DMS 273 (cell line): ENCODE measurements around the gene ZNF557.

Experiments used
- DNase-seq: peaks from one replicate; lab custom pipeline; 2025; ENCODE audit not compliant: unreplicated experiment; lab: John Stamatoyannopoulos, UW

Gene ZNF557

GRCh38 chr19:7074705-7075282 lies 5.3 kb downstream of the ZNF557 start:
- DNase-seq: no peak

GRCh38 chr19:7076151-7076550 lies 6.6 kb downstream of the ZNF557 start:
- no peak for DNase-seq

GRCh38 chr19:7078008-7078407 lies 8.5 kb downstream of the ZNF557 start:
- DNase-seq: no peak

GRCh38 chr19:7083076-7083956 lies 13.8 kb downstream of the ZNF557 start:
- DNase-seq: peak; percentile 49

GRCh38 chr19:7088999-7089398 lies 19.5 kb downstream of the ZNF557 start:
- DNase-seq: no peak

- DNase-seq: no peak
These were observed 28.6 kb downstream of the ZNF557 start for GRCh38 chr19:7098096-7098495.

- DNase-seq: peak; percentile 99
These were observed 29.4 kb downstream of the ZNF557 start for GRCh38 chr19:7098701-7099596.

GRCh38 chr19:7099597-7099921 lies 30.1 kb downstream of the ZNF557 start:
- no peak for DNase-seq

GRCh38 chr19:7101498-7102253 lies 32.2 kb downstream of the ZNF557 start:
- DNase-seq: no peak

GRCh38 chr19:7104747-7105447 lies 35.4 kb downstream of the ZNF557 start:
- DNase-seq: no peak

- no peak for DNase-seq
These were observed 37.5 kb downstream of the ZNF557 start for GRCh38 chr19:7106711-7107657.

GRCh38 chr19:7109678-7110289 lies 40.3 kb downstream of the ZNF557 start:
- DNase-seq: no peak

GRCh38 chr19:7112675-7113074 lies 43.2 kb downstream of the ZNF557 start:
- DNase-seq: no peak

GRCh38 chr19:7113233-7113632 lies 43.7 kb downstream of the ZNF557 start:
- no peak for DNase-seq

GRCh38 chr19:7115721-7116120 lies 46.2 kb downstream of the ZNF557 start:
- DNase-seq: no peak

- DNase-seq: no peak
These were observed 47.7 kb downstream of the ZNF557 start for GRCh38 chr19:7117248-7117647.

- DNase-seq: no peak
These were observed 50.1 kb downstream of the ZNF557 start for GRCh38 chr19:7119582-7119981.

- DNase-seq: no peak
These were observed 51.0 kb downstream of the ZNF557 start for GRCh38 chr19:7120499-7120898.

- no peak for DNase-seq
These were observed 53.2 kb downstream of the ZNF557 start for GRCh38 chr19:7122701-7123100.
